ENCODE results near the gene TPBGL.
A peak's percentile ranks its signal among the peaks of the same experiment; 100 is the strongest.

Gene TPBGL

DNA sequence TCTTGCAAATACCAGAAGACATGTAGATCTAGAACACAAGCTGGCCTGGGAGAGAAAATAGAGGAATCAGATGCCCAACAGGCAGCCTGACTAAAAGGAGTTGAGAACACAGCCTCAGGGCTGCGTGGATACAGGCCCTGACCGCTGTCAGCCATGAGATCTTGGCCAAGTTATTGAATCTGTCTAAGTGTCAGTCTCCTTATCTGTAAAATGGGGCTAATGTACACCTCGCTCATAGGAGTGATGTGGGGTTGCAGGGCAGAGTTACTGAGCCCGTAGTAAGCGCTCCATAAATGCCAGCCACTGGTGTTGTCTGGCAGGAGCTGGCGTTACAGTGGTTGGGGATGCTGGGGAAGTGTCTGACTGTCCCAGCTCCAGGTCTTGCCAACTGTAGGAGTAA is 38.4 kb upstream of the TPBGL start:
- H3K9me3 Mint-ChIP-seq, result no peaks in the 10 kb centered on the region
- no peaks in the 10 kb centered on the region for H3K4me1 Mint-ChIP-seq (ENCODE audit: low read depth)
- DNase-seq, result no peak
- H3K27me3 Mint-ChIP-seq, result peaks cover 4% of the 10 kb centered on the region
- H3K27ac Mint-ChIP-seq, result no peak overlapping the region
- H3K4me3 Mint-ChIP-seq, result no peak overlapping the region
- H3K36me3 Mint-ChIP-seq (ENCODE audit: low read depth), result no peaks in the 10 kb centered on the region

DNA sequence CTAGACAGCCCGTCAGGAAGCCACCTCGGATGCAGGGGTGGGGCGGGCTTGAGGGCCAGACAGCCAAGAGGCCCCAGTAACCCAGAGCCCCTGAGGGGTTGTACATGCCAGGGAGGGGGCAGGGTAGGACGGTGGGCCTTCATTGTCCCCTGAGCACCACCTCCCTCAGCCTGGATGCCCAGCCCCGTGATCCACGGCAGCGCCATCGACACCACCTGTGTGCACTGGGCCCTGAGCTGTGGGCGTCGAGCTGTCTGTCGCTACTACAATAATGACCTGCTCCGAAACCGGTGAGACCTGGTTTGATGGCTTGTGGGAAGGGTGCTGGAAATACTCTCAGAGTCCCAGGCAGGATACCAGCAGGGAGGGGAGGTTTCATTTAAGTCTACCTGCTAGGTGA is 37.4 kb upstream of the TPBGL start:
- no peak overlapping the region for H3K27ac Mint-ChIP-seq
- H3K4me1 Mint-ChIP-seq (ENCODE audit: low read depth), result no peaks in the 10 kb centered on the region
- H3K9me3 Mint-ChIP-seq, result no peaks in the 10 kb centered on the region
- DNase-seq, result no peak
- H3K4me3 Mint-ChIP-seq, result no peak overlapping the region
- H3K36me3 Mint-ChIP-seq (ENCODE audit: low read depth), result no peaks in the 10 kb centered on the region
- H3K27me3 Mint-ChIP-seq, result peaks cover 5% of the 10 kb centered on the region

DNA sequence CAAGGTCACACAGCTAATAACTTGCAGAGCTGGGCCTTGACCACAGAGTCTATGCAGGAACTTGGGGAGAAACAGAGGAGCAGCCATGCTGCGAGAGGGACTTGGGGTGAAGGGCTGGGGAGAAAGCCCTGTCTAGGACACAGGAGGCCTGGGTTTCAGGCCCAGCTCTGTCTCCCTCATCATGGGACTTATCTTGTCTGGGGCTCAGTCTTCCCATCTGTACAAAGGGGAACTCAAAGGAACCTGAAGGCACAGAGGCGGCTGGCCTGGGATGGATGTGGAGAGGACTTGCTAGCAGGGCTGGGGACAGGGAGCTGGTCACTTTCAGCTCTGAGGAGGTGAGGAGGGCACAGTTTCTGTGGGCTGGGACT is 36.9 kb upstream of the TPBGL start:
- Mint-ChIP-seq H3K27ac (no peak overlapping the region), H3K4me3 (no peak overlapping the region), H3K27me3 (peaks cover 5% of the 10 kb centered on the region), H3K36me3 (ENCODE audit: low read depth) (no peaks in the 10 kb centered on the region), H3K4me1 (ENCODE audit: low read depth) (no peaks in the 10 kb centered on the region), H3K9me3 (no peaks in the 10 kb centered on the region)
- no peak for DNase-seq

DNA sequence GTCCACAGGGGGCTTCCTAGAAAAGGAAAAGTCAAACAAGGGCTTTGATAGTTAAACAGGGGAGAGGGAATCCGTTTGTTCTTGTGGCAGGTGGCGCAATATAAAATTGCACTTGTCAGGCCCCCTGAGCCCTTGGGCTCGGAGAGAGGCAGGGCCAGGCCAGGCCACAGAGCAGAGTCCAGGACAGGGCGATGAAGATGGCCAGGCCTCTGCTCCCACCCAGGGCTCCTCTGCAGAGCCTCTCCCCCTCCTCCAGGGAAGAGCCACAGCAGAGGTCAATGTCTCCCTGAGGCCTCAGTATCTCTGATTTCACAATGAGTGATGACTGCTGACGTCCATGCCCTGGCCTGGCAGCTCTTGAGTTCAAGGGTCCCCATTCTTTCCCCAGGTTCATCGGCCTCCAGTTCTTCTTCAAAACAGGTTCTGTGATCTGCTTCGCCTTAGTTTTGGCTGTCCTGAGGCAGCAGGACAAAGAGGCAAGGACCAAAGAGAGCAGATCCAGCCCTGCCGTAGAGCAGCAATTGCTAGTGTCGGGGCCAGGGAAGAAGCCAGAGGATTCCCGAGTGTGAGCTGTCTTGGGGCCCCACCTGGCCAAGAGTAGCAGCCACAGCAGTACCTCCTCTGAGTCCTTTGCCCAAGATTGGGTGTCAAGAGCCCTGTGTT is 36.4 kb upstream of the TPBGL start:
- Mint-ChIP-seq H3K36me3 (ENCODE audit: low read depth) (no peaks in the 10 kb centered on the region), H3K27ac (no peak overlapping the region), H3K4me3 (no peak overlapping the region), H3K9me3 (no peaks in the 10 kb centered on the region), H3K4me1 (ENCODE audit: low read depth) (no peaks in the 10 kb centered on the region), H3K27me3 (peaks cover 5% of the 10 kb centered on the region)
- no peak for DNase-seq

DNA sequence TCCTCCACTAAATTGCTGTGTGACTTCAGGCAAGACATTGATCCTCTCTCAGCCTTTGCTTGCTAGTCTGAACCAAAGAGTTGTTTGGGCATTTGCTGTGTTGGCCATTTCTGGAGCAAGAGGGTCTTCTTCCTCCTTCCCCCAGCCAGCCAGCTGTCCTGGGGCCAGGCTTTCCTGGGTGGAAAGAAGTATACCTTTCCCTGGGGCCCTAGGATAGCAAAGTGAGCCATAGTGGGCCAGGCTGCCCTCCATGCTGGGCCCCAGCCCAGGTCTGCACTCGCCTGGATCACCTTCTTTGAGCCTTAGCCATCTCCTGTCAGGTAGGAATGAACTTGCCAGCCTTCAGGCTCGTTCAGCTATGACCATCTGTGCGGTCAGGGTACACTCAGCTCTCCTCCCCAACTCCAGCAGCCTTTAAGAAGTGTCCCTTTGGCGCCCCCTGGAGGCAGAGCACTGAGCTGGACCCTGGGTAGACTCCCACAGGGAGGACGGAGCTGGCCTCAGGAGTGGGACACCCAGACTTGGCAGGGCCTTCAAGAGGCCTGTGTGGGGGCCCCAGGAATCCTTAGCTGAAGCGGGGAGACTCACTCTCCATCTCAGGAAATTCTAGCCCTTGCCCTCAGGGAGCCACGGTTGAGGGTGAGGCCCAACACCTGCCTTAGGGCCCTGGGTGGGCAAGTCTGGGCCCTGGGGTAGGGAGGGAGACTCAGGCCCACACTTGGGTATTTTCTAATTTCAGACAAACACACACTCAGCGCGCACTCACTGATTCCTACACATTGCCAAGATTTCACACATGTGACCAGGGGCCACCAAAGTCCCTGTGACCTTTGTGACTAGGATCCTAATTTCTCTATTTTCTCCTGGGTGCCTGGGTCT is 35.6 kb upstream of the TPBGL start:
- H3K4me1 Mint-ChIP-seq (ENCODE audit: low read depth), result no peaks in the 10 kb centered on the region
- peaks cover 5% of the 10 kb centered on the region for H3K27me3 Mint-ChIP-seq
- peak; percentile 88 for DNase-seq
- H3K27ac Mint-ChIP-seq, result no peak overlapping the region
- no peaks in the 10 kb centered on the region for H3K9me3 Mint-ChIP-seq
- no peak overlapping the region for H3K4me3 Mint-ChIP-seq
- no peaks in the 10 kb centered on the region for H3K36me3 Mint-ChIP-seq (ENCODE audit: low read depth)

DNA sequence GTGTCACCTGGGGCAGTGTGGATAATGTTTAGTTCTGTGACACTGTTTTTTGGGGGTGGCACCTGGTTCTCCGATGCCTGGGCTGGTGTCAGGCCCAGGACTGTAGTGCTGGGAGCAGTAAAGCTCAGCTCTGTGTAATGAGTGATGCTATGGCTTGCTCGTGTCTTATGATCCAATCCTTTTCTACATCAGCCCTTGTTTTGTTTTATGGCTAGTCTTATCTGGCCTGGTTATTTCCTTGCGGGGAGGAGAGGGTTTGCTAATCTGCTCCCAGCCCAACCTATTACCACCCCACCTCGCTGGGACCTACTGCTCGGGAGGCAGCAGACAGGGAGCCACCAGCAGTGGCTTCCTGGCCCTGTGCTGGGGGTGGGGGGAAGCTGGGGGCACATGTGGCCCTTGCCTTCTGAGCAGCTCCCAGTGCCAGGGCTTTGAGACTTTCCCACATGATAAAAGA is 35.0 kb upstream of the TPBGL start:
- Mint-ChIP-seq H3K27ac (no peak overlapping the region), H3K4me1 (ENCODE audit: low read depth) (no peaks in the 10 kb centered on the region), H3K9me3 (no peaks in the 10 kb centered on the region), H3K4me3 (no peak overlapping the region), H3K27me3 (peaks cover 7% of the 10 kb centered on the region), H3K36me3 (ENCODE audit: low read depth) (no peaks in the 10 kb centered on the region)
- DNase-seq, result no peak

DNA sequence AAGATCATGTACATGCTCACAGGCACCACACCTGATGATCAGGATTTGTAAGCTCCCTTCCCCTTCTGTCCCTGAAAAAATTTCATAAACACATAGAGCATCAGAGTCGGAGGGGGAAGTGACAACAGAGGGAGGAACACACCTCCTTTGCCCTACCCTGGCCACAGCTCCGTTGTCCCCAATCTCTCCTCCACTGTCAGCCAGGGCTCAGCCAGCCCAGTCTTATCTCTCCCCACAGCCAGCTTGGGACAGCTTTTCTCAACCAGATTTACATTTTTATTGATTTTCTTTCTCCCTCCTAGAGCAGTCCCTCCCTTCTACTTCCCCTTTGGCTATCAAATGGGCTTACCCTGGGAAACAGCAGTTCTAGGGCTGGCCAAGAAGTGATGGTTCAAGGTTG is 32.1 kb upstream of the TPBGL start:
- no peak overlapping the region for H3K27ac Mint-ChIP-seq
- H3K36me3 Mint-ChIP-seq (ENCODE audit: low read depth), result no peaks in the 10 kb centered on the region
- no peak for DNase-seq
- no peaks in the 10 kb centered on the region for H3K4me1 Mint-ChIP-seq (ENCODE audit: low read depth)
- H3K27me3 Mint-ChIP-seq, result peaks cover 21% of the 10 kb centered on the region
- no peaks in the 10 kb centered on the region for H3K9me3 Mint-ChIP-seq
- no peak overlapping the region for H3K4me3 Mint-ChIP-seq

DNA sequence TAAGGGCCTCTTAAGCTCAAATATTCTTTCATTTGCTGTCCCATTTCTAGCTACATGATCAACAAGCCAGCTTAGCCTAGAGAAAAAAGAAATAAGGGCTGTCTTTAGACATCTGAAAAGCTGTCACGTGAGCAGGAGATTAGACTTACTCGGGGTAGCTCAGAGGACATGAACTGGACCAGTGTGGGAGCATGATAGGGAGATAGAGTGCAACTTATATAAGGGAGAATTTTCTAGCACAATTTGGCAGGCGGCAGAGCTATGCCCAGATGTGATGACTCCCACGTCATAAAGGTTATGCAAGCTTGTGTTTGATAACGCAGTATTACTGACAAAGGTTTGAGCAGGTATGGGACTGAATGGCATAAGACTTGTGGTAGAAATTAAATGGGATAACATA is 28.2 kb upstream of the TPBGL start:
- H3K4me3 Mint-ChIP-seq, result no peak overlapping the region
- H3K27ac Mint-ChIP-seq, result no peak overlapping the region
- H3K4me1 Mint-ChIP-seq (ENCODE audit: low read depth), result no peaks in the 10 kb centered on the region
- H3K27me3 Mint-ChIP-seq, result peaks cover 41% of the 10 kb centered on the region
- H3K36me3 Mint-ChIP-seq (ENCODE audit: low read depth), result no peaks in the 10 kb centered on the region
- no peak for DNase-seq
- H3K9me3 Mint-ChIP-seq, result no peaks in the 10 kb centered on the region

DNA sequence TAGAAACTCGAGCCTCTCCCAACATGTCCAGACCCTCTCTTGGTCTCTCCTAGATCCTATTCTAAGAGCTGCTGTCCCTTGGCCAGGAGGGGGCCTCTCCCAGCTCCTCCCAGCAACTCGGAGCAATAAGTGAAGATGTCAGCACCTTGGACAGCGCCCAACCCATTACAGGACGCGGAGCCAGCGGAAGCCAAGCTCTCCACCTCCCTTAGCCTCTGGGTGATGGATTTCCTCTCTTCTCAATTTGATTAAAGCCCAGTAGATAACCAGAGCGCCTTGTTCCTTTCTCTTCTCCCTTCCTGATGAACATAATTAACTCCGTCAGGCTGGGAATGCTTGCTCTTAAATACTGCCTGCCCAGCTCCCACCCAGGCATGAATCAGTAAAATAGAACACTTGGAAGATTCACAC is 26.2 kb upstream of the TPBGL start:
- H3K36me3 Mint-ChIP-seq (ENCODE audit: low read depth), result no peaks in the 10 kb centered on the region
- H3K4me3 Mint-ChIP-seq, result no peak overlapping the region
- no peaks in the 10 kb centered on the region for H3K9me3 Mint-ChIP-seq
- no peaks in the 10 kb centered on the region for H3K4me1 Mint-ChIP-seq (ENCODE audit: low read depth)
- peak; percentile 78 for DNase-seq
- peaks cover 46% of the 10 kb centered on the region for H3K27me3 Mint-ChIP-seq
- no peak overlapping the region for H3K27ac Mint-ChIP-seq

DNA sequence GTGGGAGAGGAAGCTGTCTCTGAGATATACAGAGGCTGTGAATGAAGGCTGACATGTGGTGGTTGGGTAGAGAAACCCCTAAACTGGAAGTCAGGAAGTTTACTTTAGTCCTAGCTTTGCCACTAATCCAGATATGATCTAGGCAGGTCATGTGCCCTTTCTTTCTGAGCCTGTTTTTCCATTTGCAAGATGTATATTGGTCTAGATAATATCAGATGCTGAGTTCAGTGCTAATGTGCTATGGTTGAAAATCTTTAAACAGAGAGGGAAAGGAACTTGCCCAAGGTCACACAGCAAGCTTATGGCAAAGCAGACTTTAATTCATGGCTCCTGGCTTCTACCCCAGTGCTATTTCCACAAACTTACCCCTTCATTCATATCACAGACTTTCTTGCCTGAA is 25.7 kb upstream of the TPBGL start:
- Mint-ChIP-seq H3K36me3 (ENCODE audit: low read depth) (no peaks in the 10 kb centered on the region), H3K4me3 (no peak overlapping the region), H3K27me3 (peaks cover 46% of the 10 kb centered on the region), H3K4me1 (ENCODE audit: low read depth) (no peaks in the 10 kb centered on the region), H3K9me3 (no peaks in the 10 kb centered on the region), H3K27ac (no peak overlapping the region)
- no peak for DNase-seq

DNA sequence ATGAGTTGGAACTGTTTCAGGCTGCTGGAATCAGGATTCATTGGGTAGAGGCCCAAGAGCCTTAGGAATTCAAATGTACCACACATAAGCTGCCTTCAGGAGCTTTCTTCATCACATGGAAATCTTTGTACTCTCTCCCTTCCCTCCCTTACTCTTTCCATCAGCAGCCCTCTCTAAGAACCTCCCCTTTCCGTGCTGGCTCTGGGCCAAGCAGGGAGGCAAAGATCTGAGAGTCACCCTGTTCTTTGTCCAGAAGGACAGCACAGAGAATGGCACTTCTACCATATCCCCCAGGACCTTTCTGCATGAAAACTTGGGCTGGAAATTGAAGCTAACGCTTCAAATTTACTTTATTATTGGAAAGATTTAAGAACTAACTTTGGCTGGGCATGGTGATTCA is 20.7 kb upstream of the TPBGL start:
- H3K27ac Mint-ChIP-seq, result no peak overlapping the region
- no peaks in the 10 kb centered on the region for H3K4me1 Mint-ChIP-seq (ENCODE audit: low read depth)
- H3K9me3 Mint-ChIP-seq, result no peaks in the 10 kb centered on the region
- no peak for DNase-seq
- no peak overlapping the region for H3K4me3 Mint-ChIP-seq
- peaks cover 21% of the 10 kb centered on the region for H3K27me3 Mint-ChIP-seq
- H3K36me3 Mint-ChIP-seq (ENCODE audit: low read depth), result no peaks in the 10 kb centered on the region

DNA sequence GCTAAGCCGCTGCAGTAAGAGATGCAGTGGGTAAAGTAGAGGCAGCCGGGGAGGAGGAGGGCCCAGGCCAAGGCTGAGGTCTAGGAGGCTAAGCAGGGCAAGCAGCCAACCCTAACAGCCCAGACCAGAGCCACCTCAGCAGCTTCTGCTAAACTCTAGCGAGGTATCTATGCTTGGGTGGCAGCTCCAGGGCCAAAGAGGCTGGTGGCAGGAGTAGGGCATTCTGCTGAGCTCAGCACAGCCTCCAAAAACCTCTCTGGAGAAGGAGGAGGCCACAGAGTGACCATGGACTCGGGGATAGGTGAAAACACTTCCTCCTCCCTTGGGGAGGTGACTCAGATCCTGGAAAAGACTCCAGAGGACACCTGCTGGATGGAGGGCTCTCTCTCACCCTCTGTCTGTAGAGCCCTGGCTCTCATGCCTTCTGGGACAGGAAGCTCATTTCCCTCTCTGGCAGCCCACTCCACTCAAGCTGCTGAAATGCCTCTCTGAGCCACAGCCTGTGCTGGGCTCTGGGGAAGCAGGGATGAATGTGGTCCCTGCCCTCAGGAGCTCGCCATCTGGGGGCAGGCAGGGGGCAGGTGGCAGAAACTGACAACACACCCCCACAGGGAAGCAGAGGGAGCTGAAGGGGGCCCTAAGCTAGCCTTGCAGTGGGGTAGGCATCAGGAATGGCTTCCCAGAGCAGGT is 16.5 kb upstream of the TPBGL start:
- Mint-ChIP-seq H3K9me3 (no peaks in the 10 kb centered on the region), H3K27me3 (peaks cover under 1% of the 10 kb centered on the region), H3K36me3 (ENCODE audit: low read depth) (no peaks in the 10 kb centered on the region), H3K4me1 (ENCODE audit: low read depth) (no peaks in the 10 kb centered on the region), H3K27ac (no peak overlapping the region), H3K4me3 (no peak overlapping the region)
- DNase-seq, result no peak

DNA sequence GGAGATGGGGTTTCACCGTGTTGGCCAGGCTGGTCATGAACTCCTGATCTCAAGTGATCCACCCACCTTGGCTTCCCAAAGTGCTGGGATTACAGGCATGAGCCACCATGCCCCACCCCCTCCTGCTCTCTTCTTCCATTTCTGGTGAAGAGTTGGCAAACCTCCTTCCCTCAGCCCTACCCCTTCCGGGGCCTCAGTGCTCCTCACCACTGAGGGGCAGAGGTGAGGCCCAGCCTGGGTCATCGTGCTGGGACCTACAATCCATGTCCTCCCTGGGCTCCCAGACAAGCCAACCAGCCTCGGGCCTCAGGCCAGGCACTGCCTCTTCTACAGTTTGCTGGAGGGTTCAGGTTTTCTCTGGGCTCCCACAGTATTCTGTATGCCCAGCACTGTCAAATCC is 14.8 kb upstream of the TPBGL start:
- Mint-ChIP-seq H3K27me3 (peaks cover 3% of the 10 kb centered on the region), H3K4me3 (no peak overlapping the region), H3K36me3 (ENCODE audit: low read depth) (no peaks in the 10 kb centered on the region), H3K9me3 (no peaks in the 10 kb centered on the region), H3K4me1 (ENCODE audit: low read depth) (no peaks in the 10 kb centered on the region), H3K27ac (no peak overlapping the region)
- no peak for DNase-seq

DNA sequence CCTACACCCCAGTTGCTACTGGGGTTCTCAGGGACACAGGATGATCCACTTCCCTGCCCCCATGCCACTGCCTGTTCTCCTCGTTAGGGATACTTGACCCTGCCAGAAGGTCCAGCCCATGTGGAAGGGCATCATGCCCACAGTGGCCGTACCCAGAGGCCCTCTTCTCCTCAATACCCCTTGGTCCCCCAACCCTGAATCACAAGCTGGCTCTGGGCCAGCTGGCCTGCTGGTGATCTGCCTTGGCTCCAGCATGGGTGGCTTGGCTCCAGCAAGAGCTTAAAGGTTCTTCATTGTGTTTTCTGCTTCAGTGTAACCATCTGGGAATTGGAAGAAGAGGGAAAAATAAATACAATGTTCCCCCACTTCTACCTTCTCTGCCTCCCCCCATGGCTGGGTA is 11.1 kb upstream of the TPBGL start:
- DNase-seq, result no peak
- no peaks in the 10 kb centered on the region for H3K9me3 Mint-ChIP-seq
- no peak overlapping the region for H3K4me3 Mint-ChIP-seq
- no peak overlapping the region for H3K27ac Mint-ChIP-seq
- peaks cover 3% of the 10 kb centered on the region for H3K27me3 Mint-ChIP-seq
- H3K4me1 Mint-ChIP-seq (ENCODE audit: low read depth), result no peaks in the 10 kb centered on the region
- H3K36me3 Mint-ChIP-seq (ENCODE audit: low read depth), result no peaks in the 10 kb centered on the region

DNA sequence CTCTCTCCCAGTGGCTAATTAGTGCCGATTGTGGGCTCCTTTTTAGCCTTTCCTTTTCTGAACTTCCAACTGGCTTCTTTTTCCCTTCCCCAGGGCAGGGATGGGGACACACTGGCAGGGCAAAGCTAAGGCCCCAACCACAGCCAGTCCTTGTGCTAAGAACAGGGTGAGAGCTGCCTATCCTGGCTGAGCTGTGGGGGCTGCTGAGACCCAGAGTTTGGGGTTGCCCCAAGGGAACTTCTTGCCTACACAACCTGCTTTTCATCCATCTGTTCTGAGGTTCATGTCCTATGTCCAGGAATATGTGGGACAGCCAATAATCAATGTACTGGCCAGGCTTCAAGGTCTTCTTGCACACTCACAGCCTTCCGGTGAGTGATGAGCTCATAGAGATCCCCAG is 10.0 kb upstream of the TPBGL start:
- Mint-ChIP-seq H3K36me3 (ENCODE audit: low read depth) (no peaks in the 10 kb centered on the region), H3K27me3 (peaks cover 4% of the 10 kb centered on the region), H3K27ac (no peak overlapping the region), H3K4me3 (no peak overlapping the region), H3K4me1 (ENCODE audit: low read depth) (no peaks in the 10 kb centered on the region), H3K9me3 (no peaks in the 10 kb centered on the region)
- DNase-seq, result no peak

Measured in activated T-cell treated with anti-CD3 and anti-CD28 coated beads, Interleukin-2, amount 50 U/mL, for 24 hours (primary cell).